Effector memory CD8-positive, alpha-beta T cell (primary cell): ENCODE data around the gene KLHL3.

Experiments used
- ATAC-seq: fragments of 150-1000 bp; cut with Tn5 transposase; replicated peaks from 2 replicates; pipeline ENCODE4 v1.10.0; 2021; ENCODE audit warnings: mild to moderate bottlenecking, moderate library complexity
- DNase-seq, 3 experiments: peaks; one replicate each; pipeline ENCODE4 v3.0.0; 2021
- H3K27ac Mint-ChIP-seq, 2 donors: one replicate each; pipeline ENCODE4 v1.8.0; 2022; ENCODE audit warnings: mild to moderate bottlenecking in 2 of 2, mixed read lengths in 2 of 2, moderate library complexity in 2 of 2
- H3K27me3 Mint-ChIP-seq, 2 donors: one replicate each; pipeline ENCODE4 v1.8.0; 2022; ENCODE audit warnings: mixed read lengths in 2 of 2
- H3K36me3 Mint-ChIP-seq: one replicate; pipeline ENCODE4 v1.8.0; 2022; ENCODE audit warnings: mild to moderate bottlenecking, moderate library complexity, mixed read lengths; ENCODE audit not compliant: insufficient read depth
- H3K4me1 Mint-ChIP-seq, 2 donors: one replicate each; pipeline ENCODE4 v1.8.0; 2022; ENCODE audit warnings: low read depth in 2 of 2, mixed read lengths in 2 of 2
- H3K4me3 Mint-ChIP-seq, 2 donors: one replicate each; pipeline ENCODE4 v1.8.0; 2022; ENCODE audit warnings: mild to moderate bottlenecking in 2 of 2, mixed read lengths in 2 of 2, moderate library complexity in 2 of 2
- H3K9me3 Mint-ChIP-seq, 2 donors: one replicate each; pipeline ENCODE4 v1.8.0; 2022; ENCODE audit warnings: mixed read lengths in 2 of 2

KLHL3 gene

DNA sequence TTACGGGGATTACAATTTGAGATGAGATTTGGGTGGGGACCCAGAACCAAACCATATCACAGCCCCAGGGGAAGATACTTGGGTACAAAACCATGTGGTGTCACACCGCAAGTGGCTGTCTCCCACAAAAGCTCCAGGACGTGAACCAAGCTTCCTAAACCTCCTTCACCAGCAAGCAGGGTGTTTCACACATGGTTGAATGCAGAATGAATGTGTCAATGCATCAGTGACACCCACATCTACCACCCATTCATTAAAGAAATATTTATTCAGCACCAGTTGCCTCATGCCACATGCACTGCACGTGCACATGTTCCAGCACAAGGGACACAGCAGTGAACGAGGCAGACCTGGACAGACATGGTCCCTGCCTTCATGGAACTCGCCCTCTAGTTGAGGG is 165.8 kb downstream of the KLHL3 start:
- H3K4me1 Mint-ChIP-seq = no peaks in the 10 kb centered on the region
- no peak overlapping the region for H3K4me3 Mint-ChIP-seq
- peaks cover 46 to 79% of the 10 kb centered on the region in 2 donors for H3K27me3 Mint-ChIP-seq
- ATAC-seq (no peak), DNase-seq (no peak)
- no peak overlapping the region for H3K27ac Mint-ChIP-seq
- H3K9me3 Mint-ChIP-seq = no peaks in the 10 kb centered on the region
- H3K36me3 Mint-ChIP-seq = peaks cover 3% of the 10 kb centered on the region
